Chondrocyte (in vitro differentiated cells): Measurements from ENCODE around the gene MBD3. TPM values are rescaled to one million over a fixed set of nuclear protein-coding genes. Genes with fewer than 3 reads are reported as not detected.

ENCODE experiments used
- DNase-seq: peaks from one replicate; pipeline ENCODE4 v3.0.0; 2021; ENCODE audit warnings: mixed read lengths, low spot score
- H3K27ac Mint-ChIP-seq: one replicate; pipeline ENCODE4 v1.8.0; 2021; ENCODE audit warnings: mild to moderate bottlenecking, moderate library complexity, mixed read lengths; ENCODE audit not compliant: unreplicated experiment
- H3K27me3 Mint-ChIP-seq: 2 replicates; pipeline ENCODE4 v1.8.0; 2021; ENCODE audit warnings: low read depth, mixed read lengths
- H3K36me3 Mint-ChIP-seq: 2 replicates; pipeline ENCODE4 v1.8.0; 2021; ENCODE audit warnings: low read depth, mixed read lengths
- H3K4me1 Mint-ChIP-seq: 2 replicates; pipeline ENCODE4 v1.8.0; 2021; ENCODE audit warnings: low read depth, mild to moderate bottlenecking, mixed read lengths
- H3K4me3 Mint-ChIP-seq: one replicate; pipeline ENCODE4 v1.8.0; 2021; ENCODE audit warnings: mild to moderate bottlenecking, moderate library complexity, mixed read lengths; ENCODE audit not compliant: unreplicated experiment
- H3K9me3 Mint-ChIP-seq: 2 replicates; pipeline ENCODE4 v1.8.0; 2021; ENCODE audit warnings: low read depth, mixed read lengths
- total RNA-seq: library from RNA; stranded (reverse); gene quantifications from 3 replicates; pipeline ENCODE4 v1.2.1, GENCODE V29; 2021
- TF ChIP-seq, protein P1 (sequence below): fragments of 200-600 bp; sonication (generic); IDR thresholded peaks from 2 replicates; pipeline ENCODE4 v1.5.0; 2021; ENCODE audit warnings: antibody characterized with exemption, mild to moderate bottlenecking, moderate library complexity

MBD3 gene
- total RNA-seq, 1 donor from 2014 or later: 83.6 TPM

GRCh38 chr19:1633269-1633826, 40.7 kb upstream of the MBD3 start:
- DNase-seq: no peak
- Mint-ChIP-seq H3K27me3 (no peaks in the 10 kb centered on the region), H3K36me3 (peaks cover 12% of the 10 kb centered on the region), H3K4me3 (no peak overlapping the region), H3K4me1 (no peaks in the 10 kb centered on the region), H3K27ac (no peak overlapping the region), H3K9me3 (no peaks in the 10 kb centered on the region)
- TF ChIP-seq, protein P1, sequence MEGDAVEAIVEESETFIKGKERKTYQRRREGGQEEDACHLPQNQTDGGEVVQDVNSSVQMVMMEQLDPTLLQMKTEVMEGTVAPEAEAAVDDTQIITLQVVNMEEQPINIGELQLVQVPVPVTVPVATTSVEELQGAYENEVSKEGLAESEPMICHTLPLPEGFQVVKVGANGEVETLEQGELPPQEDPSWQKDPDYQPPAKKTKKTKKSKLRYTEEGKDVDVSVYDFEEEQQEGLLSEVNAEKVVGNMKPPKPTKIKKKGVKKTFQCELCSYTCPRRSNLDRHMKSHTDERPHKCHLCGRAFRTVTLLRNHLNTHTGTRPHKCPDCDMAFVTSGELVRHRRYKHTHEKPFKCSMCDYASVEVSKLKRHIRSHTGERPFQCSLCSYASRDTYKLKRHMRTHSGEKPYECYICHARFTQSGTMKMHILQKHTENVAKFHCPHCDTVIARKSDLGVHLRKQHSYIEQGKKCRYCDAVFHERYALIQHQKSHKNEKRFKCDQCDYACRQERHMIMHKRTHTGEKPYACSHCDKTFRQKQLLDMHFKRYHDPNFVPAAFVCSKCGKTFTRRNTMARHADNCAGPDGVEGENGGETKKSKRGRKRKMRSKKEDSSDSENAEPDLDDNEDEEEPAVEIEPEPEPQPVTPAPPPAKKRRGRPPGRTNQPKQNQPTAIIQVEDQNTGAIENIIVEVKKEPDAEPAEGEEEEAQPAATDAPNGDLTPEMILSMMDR: no peak

GRCh38 chr19:1632462-1633268, 40.0 kb upstream of the MBD3 start:
- Mint-ChIP-seq H3K27ac (no peak overlapping the region), H3K9me3 (no peaks in the 10 kb centered on the region), H3K4me3 (no peak overlapping the region), H3K36me3 (peaks cover 9% of the 10 kb centered on the region), H3K4me1 (no peaks in the 10 kb centered on the region), H3K27me3 (no peaks in the 10 kb centered on the region)
- TF ChIP-seq, protein P1: no peak
- DNase-seq: no peak

GRCh38 chr19:1631557-1632100, 39.0 kb upstream of the MBD3 start:
- H3K27me3 Mint-ChIP-seq: no peaks in the 10 kb centered on the region
- H3K4me1 Mint-ChIP-seq: no peaks in the 10 kb centered on the region
- TF ChIP-seq, protein P1: no peak
- H3K4me3 Mint-ChIP-seq: no peak overlapping the region
- no peak overlapping the region for H3K27ac Mint-ChIP-seq
- DNase-seq: no peak
- no peaks in the 10 kb centered on the region for H3K9me3 Mint-ChIP-seq
- H3K36me3 Mint-ChIP-seq: peaks cover 9% of the 10 kb centered on the region

DNA sequence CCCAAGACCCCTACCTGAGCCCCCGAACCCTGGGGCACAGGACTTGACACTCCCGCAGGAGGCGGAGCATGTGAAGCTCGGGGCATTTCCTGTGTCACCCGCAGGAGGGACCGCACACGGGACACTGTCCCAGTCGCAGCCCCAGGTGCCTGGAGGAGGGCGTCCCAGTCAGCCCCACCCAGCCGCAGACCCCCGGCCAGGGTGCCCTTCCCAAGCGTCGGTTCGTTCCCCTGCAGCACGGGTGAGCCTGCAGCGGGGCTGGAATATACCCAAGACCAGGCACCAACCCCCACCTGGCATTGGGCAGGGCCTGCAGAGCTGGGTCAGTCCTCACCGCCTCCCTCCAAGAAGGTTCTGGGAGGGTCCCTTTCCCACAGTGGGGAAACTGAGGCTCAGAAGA, 38.1 kb upstream of the MBD3 start:
- TF ChIP-seq, protein P1: no peak
- no peaks in the 10 kb centered on the region for H3K9me3 Mint-ChIP-seq
- DNase-seq: no peak

GRCh38 chr19:1630012-1630411, 37.3 kb upstream of the MBD3 start:
- TF ChIP-seq, protein P1: no peak
- H3K4me3 Mint-ChIP-seq: no peak overlapping the region
- no peak for DNase-seq

More for the DNA sequence above, 38.1 kb upstream of the MBD3 start:
- no peak overlapping the region for H3K27ac Mint-ChIP-seq
- H3K4me3 Mint-ChIP-seq: no peak overlapping the region
- peaks cover 10% of the 10 kb centered on the region for H3K36me3 Mint-ChIP-seq
- H3K4me1 Mint-ChIP-seq: no peaks in the 10 kb centered on the region
- H3K27me3 Mint-ChIP-seq: no peaks in the 10 kb centered on the region

More at GRCh38 chr19:1630012-1630411, 37.3 kb upstream of the MBD3 start:
- Mint-ChIP-seq H3K9me3 (no peaks in the 10 kb centered on the region), H3K27ac (no peak overlapping the region), H3K36me3 (peaks cover 5% of the 10 kb centered on the region), H3K4me1 (no peaks in the 10 kb centered on the region), H3K27me3 (no peaks in the 10 kb centered on the region)
